HepG2 (cell line): ENCODE data around the gene KCNH8. TPM values are rescaled to one million over a fixed set of nuclear protein-coding genes. Genes with fewer than 3 reads are reported as not detected.

ENCODE experiments used
- ATAC-seq: fragments of 200-7000 bp; cut with Tn5 transposase; 3 replicates; pipeline ENCODE4 v1.9.1; 2020; ENCODE audit warnings: mild to moderate bottlenecking, moderate library complexity
- BruUV-seq: library from RNA; stranded (reverse); fragments of 400-500 nt; replicated peaks from 2 replicates; lab custom pipeline; 2021; lab: Mats Ljungman, UMichigan
- CTCF ChIA-PET: fragments of 300-600 bp; formaldehyde crosslinking; extraction: SDS; loops from one replicate; lab custom pipeline; 2021; ENCODE audit warnings: low total read pairs, inconsistent platforms, low intra/inter-chr PET ratio; lab: Yijun Ruan, JAX
- POLR2A ChIA-PET: fragments of 350-600 bp; sonication (Branson Sonifier 250); formaldehyde crosslinking; loops from one replicate; lab custom pipeline; 2020; ENCODE audit warnings: antibody characterized with exemption, inconsistent platforms; lab: Yijun Ruan, JAX
- DNase-seq: peaks from one replicate; pipeline ENCODE4 v3.0.0-alpha.2; 2015; ENCODE audit warnings: low spot score
- FAIRE-seq: peaks from 3 replicates; lab custom pipeline; 2011; peaks lifted over from hg19 to GRCh38; lab: Jason Lieb, UNC
- H2AFZ ChIP-seq: one replicate; pipeline ENCODE4 v1.6.1; 2011; ENCODE audit warnings: low read length, inconsistent platforms
- H3K27ac ChIP-seq: fragments of 300-600 bp; 3 replicates; pipeline ENCODE4 v1.8.0; 2011; ENCODE audit warnings: mixed run types, mild to moderate bottlenecking, mixed read lengths, low read length, inconsistent platforms; ENCODE audit not compliant: insufficient read depth; ENCODE audit errors: extremely low read length
- H3K27me3 ChIP-seq, 2 experiments: fragments of 200-600 bp in 1 of 2; 2 replicates in 1 of 2; 3 replicates in 1 of 2; pipeline versions ENCODE4 v1.6.0 to v1.8.0; 2011; ENCODE audit warnings: low read length in 2 of 2, mild to moderate bottlenecking in 2 of 2, moderate library complexity in 2 of 2, inconsistent platforms in 1 of 2; ENCODE audit not compliant: insufficient read depth in 2 of 2, control insufficient read depth in 1 of 2
- H3K36me3 ChIP-seq, 2 experiments: fragments of 200-600 bp in 1 of 2; replicated peaks in 1 of 2; 2 replicates in 1 of 2; 3 replicates in 1 of 2; pipeline versions ENCODE4 v1.5.1 to v1.8.0; 2011; ENCODE audit warnings: low read length in 2 of 2, inconsistent platforms in 1 of 2; ENCODE audit not compliant: insufficient read depth in 2 of 2, control insufficient read depth in 1 of 2
- H3K4me1 ChIP-seq: 2 replicates; pipeline ENCODE4 v1.5.1; 2012; ENCODE audit warnings: low read length, inconsistent platforms; ENCODE audit not compliant: insufficient read depth
- H3K4me2 ChIP-seq: 2 replicates; pipeline ENCODE4 v1.6.0; 2011; ENCODE audit warnings: low read depth, low read length, inconsistent platforms
- H3K4me3 ChIP-seq, 3 experiments: fragments of 200-600 bp in 1 of 3; sonication (generic), shearing (Covaris generic) in 1 of 3; replicated peaks in 1 of 3; 2 replicates each; pipeline ENCODE4 v1.5.1; 2011 to 2016; ENCODE audit warnings: low read length in 3 of 3, inconsistent platforms in 2 of 3, low read depth in 2 of 3, mild to moderate bottlenecking in 2 of 3, control low read depth in 1 of 3, mixed read lengths in 1 of 3; ENCODE audit not compliant: insufficient read depth in 1 of 3
- H3K79me2 ChIP-seq: one replicate; pipeline ENCODE4 v1.6.1; 2011; ENCODE audit warnings: low read length, inconsistent platforms; ENCODE audit not compliant: insufficient read depth
- H3K9ac ChIP-seq: 2 replicates; pipeline ENCODE4 v1.6.0; 2011; ENCODE audit warnings: mild to moderate bottlenecking, low read depth, low read length, inconsistent platforms; ENCODE audit not compliant: insufficient read depth
- H3K9me3 ChIP-seq: 2 replicates; pipeline ENCODE4 v1.5.1; 2012; ENCODE audit warnings: mild to moderate bottlenecking, low read length
- H4K20me1 ChIP-seq: 2 replicates; pipeline ENCODE4 v1.6.0; 2011; ENCODE audit warnings: inconsistent platforms, mild to moderate bottlenecking, low read length, moderate library complexity; ENCODE audit not compliant: insufficient read depth
- CCAR2 ChIP-seq: fragments of 200-400 bp; formaldehyde crosslinking; optimal IDR thresholded peaks from 2 replicates; pipeline ENCODE3; 2018; ENCODE audit warnings: low read depth, mild to moderate bottlenecking, low read length, moderate library complexity
- EEA1 ChIP-seq: sonication (generic); formaldehyde crosslinking; IDR thresholded peaks from 2 replicates; pipeline ENCODE4 v1.5.1; 2020; ENCODE audit warnings: mild to moderate bottlenecking, missing genetic modification reagents, borderline replicate concordance
- FOXJ3 ChIP-seq: sonication (generic); formaldehyde crosslinking; IDR thresholded peaks from 2 replicates; pipeline ENCODE4 v1.4.0; 2020; ENCODE audit warnings: missing genetic modification reagents, mild to moderate bottlenecking, borderline replicate concordance
- HDAC1 ChIP-seq: sonication (generic); formaldehyde crosslinking; IDR thresholded peaks from 2 replicates; pipeline ENCODE4 v1.5.1; 2020; ENCODE audit warnings: mild to moderate bottlenecking, missing genetic modification reagents
- IRX3 ChIP-seq: sonication (generic); formaldehyde crosslinking; IDR thresholded peaks from 2 replicates; pipeline ENCODE4 v1.8.1; 2023; ENCODE audit warnings: mild to moderate bottlenecking, low read depth, missing genetic modification reagents, borderline replicate concordance
- SMARCE1 ChIP-seq: fragments of 450-650 bp; IDR thresholded peaks from 2 replicates; pipeline ENCODE4 v1.6.1; 2017; ENCODE audit warnings: borderline replicate concordance
- YY1 ChIP-seq: IDR thresholded peaks from 2 replicates; pipeline ENCODE4 v1.6.1; 2011; ENCODE audit warnings: low read length, low read depth, moderate library complexity, mild to moderate bottlenecking; ENCODE audit not compliant: insufficient read depth, insufficient replicate concordance
- ZFP37 ChIP-seq: sonication (generic); formaldehyde crosslinking; IDR thresholded peaks from 2 replicates; pipeline ENCODE4 v1.4.0; 2020; ENCODE audit warnings: missing genetic modification reagents, borderline replicate concordance
- ZNF432 ChIP-seq: sonication (generic); formaldehyde crosslinking; IDR thresholded peaks from 2 replicates; pipeline ENCODE4 v1.5.0; 2020; ENCODE audit warnings: missing genetic modification reagents, mild to moderate bottlenecking, borderline replicate concordance
- ZNF572 ChIP-seq: sonication (generic); formaldehyde crosslinking; IDR thresholded peaks from 2 replicates; pipeline ENCODE4 v1.5.1; 2020; ENCODE audit warnings: mild to moderate bottlenecking, missing genetic modification reagents
- ZNF577 ChIP-seq: sonication (generic); formaldehyde crosslinking; IDR thresholded peaks from 2 replicates; pipeline ENCODE4 v1.4.0; 2020; ENCODE audit warnings: mild to moderate bottlenecking, low read depth, missing genetic modification reagents, borderline replicate concordance
- ZNF615 ChIP-seq: sonication (generic); formaldehyde crosslinking; IDR thresholded peaks from 2 replicates; pipeline ENCODE4 v1.5.0; 2020; ENCODE audit warnings: mild to moderate bottlenecking, missing genetic modification reagents, borderline replicate concordance
- ZNF792 ChIP-seq: IDR thresholded peaks from 2 replicates; pipeline ENCODE4 v1.6.1; 2016
- ZNF839 ChIP-seq: sonication (generic); formaldehyde crosslinking; IDR thresholded peaks from 2 replicates; pipeline ENCODE4 v1.4.0; 2020; ENCODE audit warnings: missing genetic modification reagents, mild to moderate bottlenecking, borderline replicate concordance
- WGBS: methylation state at CpG from one replicate; pipeline ENCODE4 v1.1.6; 2017; ENCODE audit warnings: low lambda C conversion rate; 5-methylcytosine and 5-hydroxymethylcytosine counted together
- in situ Hi-C: cut with HindIII; loops from 2 replicates; pipeline ENCODE4 v1.10.0; 2017; ENCODE audit warnings: low pct_unique_long_range_greater_than_20kb; ENCODE audit not compliant: extremely low pct_ligation_motif_present
- intact Hi-C: fragments of 100-400 bp; cut with micrococcal nuclease; formaldehyde crosslinking; loops from one replicate; pipeline ENCODE4 v1.10.0; 2022; ENCODE audit not compliant: unreplicated experiment
- polyA plus RNA-seq, 8 experiments: library from polyadenylated mRNA; depleted of rRNA in 3 of 8; stranded (reverse) in 7 of 8; unstranded in 1 of 8; fragments of >200 nt; fragmentation: Illumina TruSeq in 4 of 8; extraction: Trizol in 4 of 8; gene quantifications; 2 replicates each; pipeline versions ENCODE4 v1.2.1 to v1.2.3, GENCODE V29; 2011 to 2016; ENCODE audit warnings: low read depth in 4 of 8, missing spikeins in 1 of 8, mixed read lengths in 1 of 8; ENCODE audit not compliant: insufficient read depth in 1 of 8
- total RNA-seq, 5 experiments: library from RNA; depleted of rRNA; stranded (reverse); fragments of >200 nt; fragmentation: Illumina TruSeq; extraction: Trizol; gene quantifications; 2 replicates each; pipeline ENCODE4 v1.2.3, GENCODE V29; 2016; ENCODE audit warnings: low read depth in 1 of 5
- TF ChIP-seq, protein P1 (sequence below): sonication (generic); formaldehyde crosslinking; IDR thresholded peaks from 2 replicates; pipeline ENCODE4 v1.4.0; 2020; ENCODE audit warnings: missing genetic modification reagents
- TF ChIP-seq, protein P2 (sequence below): sonication (generic); formaldehyde crosslinking; IDR thresholded peaks from 2 replicates; pipeline ENCODE4 v1.9.0; 2021; ENCODE audit warnings: missing genetic modification reagents, borderline replicate concordance
- TF ChIP-seq, protein P3 (sequence below): sonication (generic); formaldehyde crosslinking; conservative IDR thresholded peaks from 2 replicates; pipeline ENCODE4 v1.8.0; 2022; ENCODE audit warnings: missing genetic modification reagents

KCNH8 gene
- total and polyA plus RNA-seq, 2 of the 13 experiments (the other 11 are each of a cell fraction or from before 2014, with no cell fraction given), result 0.04 TPM; not detected in 1

DNA sequence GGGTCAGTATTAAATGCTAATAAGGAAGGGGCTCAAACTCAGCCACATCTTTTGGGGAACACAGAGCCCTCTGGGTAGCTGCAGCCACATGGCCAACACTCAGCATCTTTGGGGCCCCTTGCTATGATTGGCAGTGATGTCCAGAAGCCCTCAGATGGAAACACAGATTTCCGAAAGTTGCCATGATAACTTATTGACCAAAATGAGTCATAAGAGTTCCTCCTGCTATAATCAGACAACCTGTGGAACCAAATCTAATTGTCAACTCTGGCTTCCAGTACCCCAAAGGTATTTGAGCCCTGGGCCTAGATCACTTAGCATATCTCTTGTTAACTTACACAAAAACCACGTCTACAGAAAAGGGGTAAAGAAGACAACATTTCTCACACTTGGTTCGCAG lies 392.2 kb downstream of the KCNH8 start:
- H3K4me1 ChIP-seq, result no peaks in the 10 kb centered on the region
- DNase-seq, result no peak
- H4K20me1 ChIP-seq, result no peaks in the 10 kb centered on the region
- no peak overlapping the region for H3K4me2 ChIP-seq
- no peak overlapping the region for H3K9ac ChIP-seq
- no peak for ATAC-seq
- no peak overlapping the region for H2AFZ ChIP-seq
- in situ Hi-C loops, result loop anchor here (25.0 kb wide), 1 partner anchor 478 kb away; no protein-coding TSS in a partner anchor
- no peaks in the 10 kb centered on the region for H3K79me2 ChIP-seq
- FAIRE-seq, result no peak
- H3K9me3 ChIP-seq, result no peaks in the 10 kb centered on the region
- POLR2A ChIA-PET, result no interaction called here
- no peak overlapping the region for H3K27ac ChIP-seq
- no peaks in the 10 kb centered on the region for H3K27me3 ChIP-seq
- no TSS peak for BruUV-seq
- CTCF ChIA-PET, result no interaction called here
- WGBS, result 14% methylated on average over 3 of the region's 3 CpGs
- H3K4me3 ChIP-seq, result no peak overlapping the region
- no peaks in the 10 kb centered on the region for H3K36me3 ChIP-seq
- intact Hi-C loops, result loop anchor here (5.0 kb wide), 1 partner anchor 473 kb away; no protein-coding TSS in a partner anchor
- TF ChIP-seq, protein P1, sequence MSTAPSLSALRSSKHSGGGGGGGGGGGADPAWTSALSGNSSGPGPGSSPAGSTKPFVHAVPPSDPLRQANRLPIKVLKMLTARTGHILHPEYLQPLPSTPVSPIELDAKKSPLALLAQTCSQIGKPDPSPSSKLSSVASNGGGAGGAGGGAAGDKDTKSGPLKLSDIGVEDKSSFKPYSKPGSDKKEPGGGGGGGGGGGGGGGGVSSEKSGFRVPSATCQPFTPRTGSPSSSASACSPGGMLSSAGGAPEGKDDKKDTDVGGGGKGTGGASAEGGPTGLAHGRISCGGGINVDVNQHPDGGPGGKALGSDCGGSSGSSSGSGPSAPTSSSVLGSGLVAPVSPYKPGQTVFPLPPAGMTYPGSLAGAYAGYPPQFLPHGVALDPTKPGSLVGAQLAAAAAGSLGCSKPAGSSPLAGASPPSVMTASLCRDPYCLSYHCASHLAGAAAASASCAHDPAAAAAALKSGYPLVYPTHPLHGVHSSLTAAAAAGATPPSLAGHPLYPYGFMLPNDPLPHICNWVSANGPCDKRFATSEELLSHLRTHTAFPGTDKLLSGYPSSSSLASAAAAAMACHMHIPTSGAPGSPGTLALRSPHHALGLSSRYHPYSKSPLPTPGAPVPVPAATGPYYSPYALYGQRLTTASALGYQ, result no peak
- TF ChIP-seq ZNF615 (CRISPR knock-in tag) (no peak), ZNF839 (CRISPR knock-in tag) (no peak), ZNF792 (no peak), ZFP37 (CRISPR knock-in tag) (no peak), FOXJ3 (CRISPR knock-in tag) (no peak), ZNF432 (CRISPR knock-in tag) (no peak), YY1 (no peak), HDAC1 (CRISPR knock-in tag) (no peak), EEA1 (CRISPR knock-in tag) (no peak), ZNF572 (CRISPR knock-in tag) (no peak), CCAR2 (no peak), IRX3 (CRISPR knock-in tag) (no peak), SMARCE1 (no peak), ZNF577 (CRISPR knock-in tag) (no peak)
- TF ChIP-seq, protein P2, sequence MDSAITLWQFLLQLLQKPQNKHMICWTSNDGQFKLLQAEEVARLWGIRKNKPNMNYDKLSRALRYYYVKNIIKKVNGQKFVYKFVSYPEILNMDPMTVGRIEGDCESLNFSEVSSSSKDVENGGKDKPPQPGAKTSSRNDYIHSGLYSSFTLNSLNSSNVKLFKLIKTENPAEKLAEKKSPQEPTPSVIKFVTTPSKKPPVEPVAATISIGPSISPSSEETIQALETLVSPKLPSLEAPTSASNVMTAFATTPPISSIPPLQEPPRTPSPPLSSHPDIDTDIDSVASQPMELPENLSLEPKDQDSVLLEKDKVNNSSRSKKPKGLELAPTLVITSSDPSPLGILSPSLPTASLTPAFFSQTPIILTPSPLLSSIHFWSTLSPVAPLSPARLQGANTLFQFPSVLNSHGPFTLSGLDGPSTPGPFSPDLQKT (CRISPR knock-in tag), result no peak
- TF ChIP-seq, protein P3, sequence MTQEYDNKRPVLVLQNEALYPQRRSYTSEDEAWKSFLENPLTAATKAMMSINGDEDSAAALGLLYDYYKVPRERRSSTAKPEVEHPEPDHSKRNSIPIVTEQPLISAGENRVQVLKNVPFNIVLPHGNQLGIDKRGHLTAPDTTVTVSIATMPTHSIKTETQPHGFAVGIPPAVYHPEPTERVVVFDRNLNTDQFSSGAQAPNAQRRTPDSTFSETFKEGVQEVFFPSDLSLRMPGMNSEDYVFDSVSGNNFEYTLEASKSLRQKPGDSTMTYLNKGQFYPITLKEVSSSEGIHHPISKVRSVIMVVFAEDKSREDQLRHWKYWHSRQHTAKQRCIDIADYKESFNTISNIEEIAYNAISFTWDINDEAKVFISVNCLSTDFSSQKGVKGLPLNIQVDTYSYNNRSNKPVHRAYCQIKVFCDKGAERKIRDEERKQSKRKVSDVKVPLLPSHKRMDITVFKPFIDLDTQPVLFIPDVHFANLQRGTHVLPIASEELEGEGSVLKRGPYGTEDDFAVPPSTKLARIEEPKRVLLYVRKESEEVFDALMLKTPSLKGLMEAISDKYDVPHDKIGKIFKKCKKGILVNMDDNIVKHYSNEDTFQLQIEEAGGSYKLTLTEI (CRISPR knock-in tag), result no peak
